Mesothelial cell of epicardium (in vitro differentiated cells): ENCODE data around the gene TBC1D21. TPM values are rescaled to one million over a fixed set of nuclear protein-coding genes. Genes with fewer than 3 reads are reported as not detected.

Experiments used
- DNase-seq, 2 experiments: peaks; one replicate each; pipeline ENCODE4 v3.0.0; 2021; ENCODE audit warnings: low spot score in 2 of 2; ENCODE audit not compliant: unreplicated experiment in 2 of 2
- H3K27ac Mint-ChIP-seq: 2 replicates; pipeline ENCODE4 v1.8.0; 2021; ENCODE audit warnings: mixed read lengths
- H3K27me3 Mint-ChIP-seq: 2 replicates; pipeline ENCODE4 v1.8.0; 2021; ENCODE audit warnings: low read depth, mixed read lengths
- H3K36me3 Mint-ChIP-seq: 2 replicates; pipeline ENCODE4 v1.8.0; 2021; ENCODE audit warnings: mixed read lengths
- H3K4me1 Mint-ChIP-seq: 2 replicates; pipeline ENCODE4 v1.8.0; 2021; ENCODE audit warnings: mixed read lengths
- H3K4me3 Mint-ChIP-seq: 2 replicates; pipeline ENCODE4 v1.8.0; 2021; ENCODE audit warnings: mild to moderate bottlenecking, moderate library complexity, mixed read lengths
- H3K9me3 Mint-ChIP-seq: 2 replicates; pipeline ENCODE4 v1.8.0; 2021; ENCODE audit warnings: mixed read lengths
- CTCF ChIP-seq: fragments of 200-600 bp; sonication (generic); IDR thresholded peaks from one replicate; pipeline ENCODE4 v1.5.0; 2021; ENCODE audit warnings: antibody characterized with exemption; ENCODE audit not compliant: unreplicated experiment
- total RNA-seq: library from RNA; stranded (reverse); gene quantifications from 3 replicates; pipeline ENCODE4 v1.2.1, GENCODE V29; 2021

The TBC1D21 gene
- total RNA-seq, 1 donor from 2014 or later = not detected

GRCh38 chr15:73886717-73887345 is 13.5 kb downstream of the TBC1D21 start:
- DNase-seq = no peak
- Mint-ChIP-seq H3K4me1 (no peaks in the 10 kb centered on the region), H3K36me3 (no peaks in the 10 kb centered on the region), H3K4me3 (no peak overlapping the region), H3K27me3 (peaks cover 70% of the 10 kb centered on the region), H3K27ac (no peak overlapping the region), H3K9me3 (no peaks in the 10 kb centered on the region)
- no peak for TF ChIP-seq CTCF

GRCh38 chr15:73887481-73887880 is 14.1 kb downstream of the TBC1D21 start:
- no peak for DNase-seq
- no peaks in the 10 kb centered on the region for H3K9me3 Mint-ChIP-seq
- peaks cover 63% of the 10 kb centered on the region for H3K27me3 Mint-ChIP-seq
- TF ChIP-seq CTCF = no peak
- H3K27ac Mint-ChIP-seq = no peak overlapping the region
- no peak overlapping the region for H3K4me3 Mint-ChIP-seq
- no peaks in the 10 kb centered on the region for H3K4me1 Mint-ChIP-seq
- H3K36me3 Mint-ChIP-seq = no peaks in the 10 kb centered on the region

GRCh38 chr15:73888224-73889041 is 15.1 kb downstream of the TBC1D21 start:
- Mint-ChIP-seq H3K27me3 (peaks cover 59% of the 10 kb centered on the region), H3K4me3 (no peak overlapping the region), H3K27ac (no peak overlapping the region), H3K9me3 (peaks cover 4% of the 10 kb centered on the region), H3K4me1 (no peaks in the 10 kb centered on the region), H3K36me3 (no peaks in the 10 kb centered on the region)
- no peak for DNase-seq
- TF ChIP-seq CTCF = no peak

GRCh38 chr15:73889053-73889761 is 15.8 kb downstream of the TBC1D21 start:
- Mint-ChIP-seq H3K4me1 (no peaks in the 10 kb centered on the region), H3K9me3 (peaks cover 4% of the 10 kb centered on the region), H3K4me3 (no peak overlapping the region), H3K27me3 (peaks cover 54% of the 10 kb centered on the region), H3K36me3 (no peaks in the 10 kb centered on the region), H3K27ac (no peak overlapping the region)
- TF ChIP-seq CTCF = no peak
- DNase-seq = no peak

- Mint-ChIP-seq H3K4me1 (no peaks in the 10 kb centered on the region), H3K9me3 (peaks cover 4% of the 10 kb centered on the region), H3K4me3 (no peak overlapping the region), H3K36me3 (no peaks in the 10 kb centered on the region), H3K27me3 (peaks cover 51% of the 10 kb centered on the region), H3K27ac (no peak overlapping the region)
- no peak for DNase-seq
- TF ChIP-seq CTCF = no peak
Observed at GRCh38 chr15:73889762-73890124, 16.4 kb downstream of the TBC1D21 start.
